Measurements from ENCODE around the gene DNM3. TPM values are rescaled to one million over a fixed set of nuclear protein-coding genes. Genes with fewer than 3 reads are reported as not detected.

The DNM3 gene
- total RNA-seq, 1 donor from 2014 or later: 2.1 TPM

- peaks cover 2% of the 10 kb centered on the region for H3K36me3 Mint-ChIP-seq (ENCODE audit: low read depth)
- TF ChIP-seq CTCF (IDR thresholded peaks at IDR 0.05): no peak
Observed at GRCh38 chr1:172352435-172352834, 511.1 kb downstream of the DNM3 start.

GRCh38 chr1:172354291-172355274 is 513.3 kb downstream of the DNM3 start:
- DNase-seq (no peak), ATAC-seq (ENCODE audit: low read depth) (no peak)
- Mint-ChIP-seq H3K4me1 (peaks cover 52% of the 10 kb centered on the region), H3K27me3 (no peaks in the 10 kb centered on the region), H3K4me3 (peak overlapping the region; percentile 2), H3K36me3 (ENCODE audit: low read depth) (no peaks in the 10 kb centered on the region), H3K9me3 (no peaks in the 10 kb centered on the region), H3K27ac (peak overlapping the region; percentile 74)
- ChIA-PET POLR2A (interaction anchor here (0.7 to 1.4 kb wide), 5 partner anchors 11 to 1123 kb away, joined by 3 to 9 read pairs (median 5); no protein-coding TSS in a partner anchor), CTCF (interaction anchor here (0.7 to 1.4 kb wide), 4 partner anchors 27 to 40 kb away, joined by 3 read pairs; no protein-coding TSS in a partner anchor)
- no peak for TF ChIP-seq CTCF (IDR thresholded peaks at IDR 0.05)
- intact Hi-C loops (cut with micrococcal nuclease): loop anchor here (1.0 kb wide), 1 partner anchor 11 kb away; no protein-coding TSS in a partner anchor

More at GRCh38 chr1:172352435-172352834, 511.1 kb downstream of the DNM3 start:
- CTCF ChIA-PET: no interaction called here
- no peaks in the 10 kb centered on the region for H3K27me3 Mint-ChIP-seq
- POLR2A ChIA-PET: interaction anchor here (0.8 kb wide), 2 partner anchors 41 to 171 kb away, joined by 4 to 5 read pairs; no protein-coding TSS in a partner anchor
- peaks cover 31% of the 10 kb centered on the region for H3K4me1 Mint-ChIP-seq
- peaks cover 5% of the 10 kb centered on the region for H3K9me3 Mint-ChIP-seq
- peak overlapping the region; percentile 22 for H3K27ac Mint-ChIP-seq
- ATAC-seq (ENCODE audit: low read depth): no peak
- no peak overlapping the region for H3K4me3 Mint-ChIP-seq
- intact Hi-C loops (cut with micrococcal nuclease): no loop called here
- DNase-seq: no peak

- no peaks in the 10 kb centered on the region for H3K9me3 Mint-ChIP-seq
- ChIA-PET POLR2A (no interaction called here), CTCF (no interaction called here)
- H3K4me1 Mint-ChIP-seq: peaks cover 54% of the 10 kb centered on the region
- intact Hi-C loops (cut with micrococcal nuclease): no loop called here
- no peak for ATAC-seq (ENCODE audit: low read depth)
- no peaks in the 10 kb centered on the region for H3K36me3 Mint-ChIP-seq (ENCODE audit: low read depth)
- no peak overlapping the region for H3K4me3 Mint-ChIP-seq
- TF ChIP-seq CTCF (IDR thresholded peaks at IDR 0.05): no peak
- H3K27ac Mint-ChIP-seq: peak overlapping the region; percentile 91
- DNase-seq: no peak
- H3K27me3 Mint-ChIP-seq: no peaks in the 10 kb centered on the region
Observed at GRCh38 chr1:172356620-172357019, 515.3 kb downstream of the DNM3 start.

GRCh38 chr1:172357753-172358385 is 516.6 kb downstream of the DNM3 start:
- peak overlapping the region; percentile 58 for H3K4me3 Mint-ChIP-seq
- H3K36me3 Mint-ChIP-seq (ENCODE audit: low read depth): no peaks in the 10 kb centered on the region
- POLR2A ChIA-PET: interaction anchor here (0.8 to 6.0 kb wide), 12 partner anchors 15 to 355 kb away, joined by 3 to 119 read pairs (median 6); no protein-coding TSS in a partner anchor
- intact Hi-C loops (cut with micrococcal nuclease): loop anchor here (1.0 kb wide), 1 partner anchor 36 kb away; no protein-coding TSS in a partner anchor
- H3K27ac Mint-ChIP-seq: peak overlapping the region; percentile 91
- no peaks in the 10 kb centered on the region for H3K9me3 Mint-ChIP-seq
- no peaks in the 10 kb centered on the region for H3K27me3 Mint-ChIP-seq
- DNase-seq (no peak), ATAC-seq (ENCODE audit: low read depth) (peak; percentile 10)
- no peak for TF ChIP-seq CTCF (IDR thresholded peaks at IDR 0.05)
- CTCF ChIA-PET: interaction anchor here (1.2 to 2.8 kb wide), 8 partner anchors 15 to 267 kb away, joined by 3 to 17 read pairs (median 6); no protein-coding TSS in a partner anchor
- H3K4me1 Mint-ChIP-seq: peaks cover 53% of the 10 kb centered on the region
